HepG2 (cell line): ENCODE results near the gene LYSMD1. TPM values are rescaled to one million over a fixed set of nuclear protein-coding genes. Genes with fewer than 3 reads are reported as not detected.
A peak's percentile ranks its signal among the peaks of the same experiment; 100 is the strongest.

Experiments used
- ATAC-seq: fragments of 200-7000 bp; cut with Tn5 transposase; 3 replicates; pipeline ENCODE4 v1.9.1; 2020; ENCODE audit warnings: mild to moderate bottlenecking, moderate library complexity
- BruUV-seq: library from RNA; stranded (reverse); fragments of 400-500 nt; replicated peaks from 2 replicates; lab custom pipeline; 2021; lab: Mats Ljungman, UMichigan
- CTCF ChIA-PET: fragments of 300-600 bp; formaldehyde crosslinking; extraction: SDS; loops from one replicate; lab custom pipeline; 2021; ENCODE audit warnings: low total read pairs, inconsistent platforms, low intra/inter-chr PET ratio; lab: Yijun Ruan, JAX
- POLR2A ChIA-PET: fragments of 350-600 bp; sonication (Branson Sonifier 250); formaldehyde crosslinking; loops from one replicate; lab custom pipeline; 2020; ENCODE audit warnings: antibody characterized with exemption, inconsistent platforms; lab: Yijun Ruan, JAX
- DNase-seq: peaks from one replicate; pipeline ENCODE4 v3.0.0-alpha.2; 2015; ENCODE audit warnings: low spot score
- FAIRE-seq: peaks from 3 replicates; lab custom pipeline; 2011; peaks lifted over from hg19 to GRCh38; lab: Jason Lieb, UNC
- H2AFZ ChIP-seq: one replicate; pipeline ENCODE4 v1.6.1; 2011; ENCODE audit warnings: low read length, inconsistent platforms
- H3K27ac ChIP-seq: fragments of 300-600 bp; 3 replicates; pipeline ENCODE4 v1.8.0; 2011; ENCODE audit warnings: mixed run types, mild to moderate bottlenecking, mixed read lengths, low read length, inconsistent platforms; ENCODE audit not compliant: insufficient read depth; ENCODE audit errors: extremely low read length
- H3K27me3 ChIP-seq, 2 experiments: fragments of 200-600 bp in 1 of 2; 2 replicates in 1 of 2; 3 replicates in 1 of 2; pipeline versions ENCODE4 v1.6.0 to v1.8.0; 2011; ENCODE audit warnings: low read length in 2 of 2, mild to moderate bottlenecking in 2 of 2, moderate library complexity in 2 of 2, inconsistent platforms in 1 of 2; ENCODE audit not compliant: insufficient read depth in 2 of 2, control insufficient read depth in 1 of 2
- H3K36me3 ChIP-seq, 2 experiments: fragments of 200-600 bp in 1 of 2; replicated peaks in 1 of 2; 2 replicates in 1 of 2; 3 replicates in 1 of 2; pipeline versions ENCODE4 v1.5.1 to v1.8.0; 2011; ENCODE audit warnings: low read length in 2 of 2, inconsistent platforms in 1 of 2; ENCODE audit not compliant: insufficient read depth in 2 of 2, control insufficient read depth in 1 of 2
- H3K4me1 ChIP-seq: 2 replicates; pipeline ENCODE4 v1.5.1; 2012; ENCODE audit warnings: low read length, inconsistent platforms; ENCODE audit not compliant: insufficient read depth
- H3K4me2 ChIP-seq: 2 replicates; pipeline ENCODE4 v1.6.0; 2011; ENCODE audit warnings: low read depth, low read length, inconsistent platforms
- H3K4me3 ChIP-seq, 3 experiments: fragments of 200-600 bp in 1 of 3; sonication (generic), shearing (Covaris generic) in 1 of 3; replicated peaks in 1 of 3; 2 replicates each; pipeline ENCODE4 v1.5.1; 2011 to 2016; ENCODE audit warnings: low read length in 3 of 3, inconsistent platforms in 2 of 3, low read depth in 2 of 3, mild to moderate bottlenecking in 2 of 3, control low read depth in 1 of 3, mixed read lengths in 1 of 3; ENCODE audit not compliant: insufficient read depth in 1 of 3
- H3K79me2 ChIP-seq: one replicate; pipeline ENCODE4 v1.6.1; 2011; ENCODE audit warnings: low read length, inconsistent platforms; ENCODE audit not compliant: insufficient read depth
- H3K9ac ChIP-seq: 2 replicates; pipeline ENCODE4 v1.6.0; 2011; ENCODE audit warnings: mild to moderate bottlenecking, low read depth, low read length, inconsistent platforms; ENCODE audit not compliant: insufficient read depth
- H3K9me3 ChIP-seq: 2 replicates; pipeline ENCODE4 v1.5.1; 2012; ENCODE audit warnings: mild to moderate bottlenecking, low read length
- H4K20me1 ChIP-seq: 2 replicates; pipeline ENCODE4 v1.6.0; 2011; ENCODE audit warnings: inconsistent platforms, mild to moderate bottlenecking, low read length, moderate library complexity; ENCODE audit not compliant: insufficient read depth
- CC2D1A ChIP-seq: sonication (generic); formaldehyde crosslinking; IDR thresholded peaks from 2 replicates; pipeline ENCODE4 v1.8.1; 2023; ENCODE audit warnings: mild to moderate bottlenecking, missing genetic modification reagents
- FOXA1 ChIP-seq, 2 experiments: fragments of 450-650 bp in 1 of 2; sonication (generic) in 1 of 2; formaldehyde crosslinking in 1 of 2; IDR thresholded peaks; 2 replicates each; pipeline versions ENCODE4 v1.4.0 to v1.6.1; 2016 to 2020; ENCODE audit warnings: missing genetic modification reagents in 1 of 2
- GATAD2A ChIP-seq: IDR thresholded peaks from 2 replicates; pipeline ENCODE4 v1.6.1; 2016
- IRF2 ChIP-seq: IDR thresholded peaks from 2 replicates; pipeline ENCODE4 v1.6.1; 2018; ENCODE audit warnings: missing genetic modification reagents, missing compliant biosample characterization
- NFYB ChIP-seq: sonication (generic); formaldehyde crosslinking; IDR thresholded peaks from 2 replicates; pipeline ENCODE4 v1.4.0; 2020; ENCODE audit warnings: missing genetic modification reagents
- POLR2G ChIP-seq: fragments of 200-400 bp; formaldehyde crosslinking; IDR thresholded peaks from 2 replicates; pipeline ENCODE4 v1.6.1; 2018; ENCODE audit warnings: mild to moderate bottlenecking, low read depth, low read length, moderate library complexity
- REL ChIP-seq: sonication (generic); formaldehyde crosslinking; conservative IDR thresholded peaks from 2 replicates; pipeline ENCODE4 v1.8.0; 2022; ENCODE audit warnings: mild to moderate bottlenecking, missing genetic modification reagents, moderate library complexity
- SKI ChIP-seq: fragments of 450-650 bp; IDR thresholded peaks from one replicate; pipeline ENCODE4 v1.6.1; 2018; ENCODE audit warnings: mild to moderate bottlenecking; ENCODE audit not compliant: partially characterized antibody
- ZBTB39 ChIP-seq: sonication (generic); formaldehyde crosslinking; IDR thresholded peaks from 2 replicates; pipeline ENCODE4 v1.5.0; 2020; ENCODE audit warnings: missing genetic modification reagents
- ZBTB7B ChIP-seq: sonication (generic); formaldehyde crosslinking; IDR thresholded peaks from 2 replicates; pipeline ENCODE4 v1.4.0; 2020; ENCODE audit warnings: missing genetic modification reagents
- ZHX2 ChIP-seq, 2 experiments: sonication (generic) in 1 of 2; formaldehyde crosslinking in 1 of 2; IDR thresholded peaks; 2 replicates each; pipeline versions ENCODE4 v1.6.1 to v1.9.0; 2014 to 2022; ENCODE audit warnings: antibody characterized with exemption in 1 of 2, borderline replicate concordance in 1 of 2, inconsistent platforms in 1 of 2, low read depth in 1 of 2, missing genetic modification reagents in 1 of 2
- ZNF362 ChIP-seq: sonication (generic); formaldehyde crosslinking; IDR thresholded peaks from 2 replicates; pipeline ENCODE4 v1.4.0; 2020; ENCODE audit warnings: missing genetic modification reagents, mild to moderate bottlenecking, borderline replicate concordance
- ZNF644 ChIP-seq: IDR thresholded peaks from 2 replicates; pipeline ENCODE4 v1.6.1; 2016; ENCODE audit warnings: low read depth
- ZNF775 ChIP-seq: sonication (generic); formaldehyde crosslinking; IDR thresholded peaks from 2 replicates; pipeline ENCODE4 v1.4.0; 2020; ENCODE audit warnings: missing genetic modification reagents, mild to moderate bottlenecking, moderate library complexity, borderline replicate concordance
- ZNF776 ChIP-seq: sonication (generic); formaldehyde crosslinking; IDR thresholded peaks from 2 replicates; pipeline ENCODE4 v1.4.0; 2020; ENCODE audit warnings: mild to moderate bottlenecking, missing genetic modification reagents
- WGBS: methylation state at CpG from one replicate; pipeline ENCODE4 v1.1.6; 2017; ENCODE audit warnings: low lambda C conversion rate; 5-methylcytosine and 5-hydroxymethylcytosine counted together
- in situ Hi-C: cut with HindIII; loops from 2 replicates; pipeline ENCODE4 v1.10.0; 2017; ENCODE audit warnings: low pct_unique_long_range_greater_than_20kb; ENCODE audit not compliant: extremely low pct_ligation_motif_present
- intact Hi-C: fragments of 100-400 bp; cut with micrococcal nuclease; formaldehyde crosslinking; loops from one replicate; pipeline ENCODE4 v1.10.0; 2022; ENCODE audit not compliant: unreplicated experiment
- polyA plus RNA-seq, 8 experiments: library from polyadenylated mRNA; depleted of rRNA in 3 of 8; stranded (reverse) in 7 of 8; unstranded in 1 of 8; fragments of >200 nt; fragmentation: Illumina TruSeq in 4 of 8; extraction: Trizol in 4 of 8; gene quantifications; 2 replicates each; pipeline versions ENCODE4 v1.2.1 to v1.2.3, GENCODE V29; 2011 to 2016; ENCODE audit warnings: low read depth in 4 of 8, missing spikeins in 1 of 8, mixed read lengths in 1 of 8; ENCODE audit not compliant: insufficient read depth in 1 of 8
- total RNA-seq, 5 experiments: library from RNA; depleted of rRNA; stranded (reverse); fragments of >200 nt; fragmentation: Illumina TruSeq; extraction: Trizol; gene quantifications; 2 replicates each; pipeline ENCODE4 v1.2.3, GENCODE V29; 2016; ENCODE audit warnings: low read depth in 1 of 5

Gene LYSMD1
- total and polyA plus RNA-seq, 2 of the 13 experiments (the other 11 are each of a cell fraction or from before 2014, with no cell fraction given): 3.8 to 4.8 TPM

GRCh38 chr1:151147665-151148064, 18.0 kb downstream of the LYSMD1 start (continued):
- TF ChIP-seq FOXA1 (IDR thresholded peaks at IDR 0.05) (no peak), FOXA1 (CRISPR knock-in tag; IDR thresholded peaks at IDR 0.05) (peak; percentile 67), ZBTB39 (CRISPR knock-in tag) (peak; percentile 93), POLR2G (no peak), GATAD2A (CRISPR knock-in tag) (peak; percentile 35; the same call in 1 of the 2 replicates), REL (CRISPR knock-in tag) (no peak), ZBTB7B (CRISPR knock-in tag) (peak; percentile 47; the same call in 1 of the 2 replicates), ZNF362 (0 out of 2 replicates have a peak, but pooled peaks have one; percentile 15)

- ATAC-seq (peak; percentile 2; the same call in 2 of the 3 replicates), FAIRE-seq (no peak), DNase-seq (no peak)
- H3K9me3 ChIP-seq: no peaks in the 10 kb centered on the region
- in situ Hi-C loops: no loop called here
- ChIA-PET POLR2A (interaction anchor here (0.5 kb wide), 1 partner anchor 109 kb away, joined by 3 read pairs; no protein-coding TSS in a partner anchor), CTCF (no interaction called here)
- H3K27ac ChIP-seq: peak overlapping the region; percentile 55
- H3K27me3 ChIP-seq: no peaks in the 10 kb centered on the region
- H3K4me2 ChIP-seq: peak overlapping the region; percentile 95
- H4K20me1 ChIP-seq: no peaks in the 10 kb centered on the region
- TSS peak; percentile 89 for BruUV-seq
- no peaks in the 10 kb centered on the region for H3K36me3 ChIP-seq
- peak overlapping the region; percentile 56; the same call in 1 of the 2 replicates for H3K9ac ChIP-seq
- peaks cover 33% of the 10 kb centered on the region for H3K4me1 ChIP-seq
- intact Hi-C loops: loop anchor here (5.0 kb wide), 1 partner anchor 135 kb away; no protein-coding TSS in a partner anchor
- H3K79me2 ChIP-seq: no peaks in the 10 kb centered on the region
- WGBS: 0% methylated on average over 5 of the region's 7 CpGs
- H3K4me3 ChIP-seq: peak overlapping the region; percentile 68 to 77 (median 73)
- peak overlapping the region; percentile 46 for H2AFZ ChIP-seq
- 0 out of 2 replicates have a peak, but pooled peaks have one; percentile 31 for TF ChIP-seq ZNF775
- TF ChIP-seq CC2D1A (CRISPR knock-in tag): no peak
- TF ChIP-seq ZNF776 (CRISPR knock-in tag): no peak
- TF ChIP-seq NFYB (CRISPR knock-in tag): no peak
- TF ChIP-seq ZHX2 (IDR thresholded peaks at IDR 0.05; ENCODE audit: low read depth): no peak
- TF ChIP-seq ZHX2 (CRISPR knock-in tag; IDR thresholded peaks at IDR 0.05; ENCODE audit: borderline replicate concordance): no peak
- TF ChIP-seq ZNF644 (CRISPR knock-in tag): no peak
- TF ChIP-seq SKI: no peak
- no peak for TF ChIP-seq IRF2
Measured at GRCh38 chr1:151147132-151147503, 18.6 kb downstream of the LYSMD1 start.
